ENCODE measurements around the gene SUFU.
"Not testable (repeated sequence)": the region's sequence is repeated elsewhere in the genome, so short reads cannot be mapped to it uniquely, and the experiment has no call there.

Gene SUFU

DNA sequence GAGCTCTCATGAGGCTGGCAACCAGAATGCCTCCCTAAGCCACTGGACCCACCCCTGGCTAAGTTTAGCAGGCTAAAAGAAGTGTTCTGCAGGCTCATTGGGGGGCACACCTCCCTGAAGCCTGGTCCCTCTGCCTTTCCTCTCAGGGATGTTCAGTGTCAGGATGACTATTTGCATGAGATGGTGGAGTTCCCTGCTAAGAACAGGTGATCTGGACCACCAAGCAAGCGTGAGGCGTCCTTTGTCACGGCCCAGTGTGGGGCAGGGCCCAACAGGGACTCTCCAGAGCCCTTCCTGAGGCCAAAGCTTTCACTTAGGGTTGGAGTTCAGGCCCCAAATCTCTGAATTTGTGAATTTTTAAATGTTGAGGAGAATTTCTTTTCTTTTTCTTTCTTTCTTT is 12.0 kb downstream of the SUFU start:
- DNase-seq, result no peak

DNA sequence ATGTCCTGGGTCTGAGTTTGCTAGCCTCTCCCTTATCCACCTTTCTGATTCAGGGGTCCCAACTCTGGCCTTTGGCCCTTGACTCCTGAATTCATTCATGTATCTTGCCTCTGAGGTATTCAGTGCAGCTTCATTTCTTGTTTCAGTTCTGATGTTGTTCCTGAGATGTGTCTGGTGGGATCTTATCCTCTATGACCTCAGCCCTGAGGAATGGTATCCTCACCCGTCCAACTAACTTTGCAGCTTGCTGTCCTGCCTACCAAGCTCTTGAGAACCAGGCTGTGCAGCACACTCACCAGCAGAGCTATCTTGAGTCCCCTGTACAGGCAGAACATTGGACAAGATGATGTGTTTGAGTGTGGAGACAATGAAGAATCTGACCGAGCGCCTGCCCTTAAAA is 13.8 kb downstream of the SUFU start:
- DNase-seq, result no peak

DNA sequence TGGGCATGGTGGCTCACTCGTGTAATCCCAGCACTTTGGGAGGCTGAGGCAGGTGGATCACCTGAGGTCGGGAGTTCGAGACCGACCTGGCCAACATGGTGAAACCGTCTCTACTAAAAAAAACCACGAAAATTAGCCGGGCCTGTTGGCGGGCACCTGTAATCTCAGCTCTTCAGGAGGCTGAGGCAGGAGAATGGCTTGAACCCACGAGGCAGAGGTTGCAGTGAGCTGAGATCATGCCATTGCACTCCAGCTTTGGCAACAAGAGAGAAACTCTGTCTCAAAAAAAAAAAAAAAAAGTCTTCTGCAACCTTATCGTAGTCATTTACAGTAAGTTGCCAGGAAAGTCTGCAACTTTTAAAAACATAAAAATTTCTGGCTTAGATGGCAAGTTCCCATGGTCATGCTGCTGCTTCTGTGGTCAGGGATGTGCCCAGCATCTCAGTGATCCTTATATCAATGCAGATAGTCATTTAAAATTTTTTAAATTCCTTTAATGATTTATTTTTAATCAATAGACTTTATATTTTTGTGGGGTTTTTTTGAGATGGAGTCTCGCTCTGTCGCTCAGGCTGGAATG is 15.6 kb downstream of the SUFU start:
- no peak for DNase-seq

DNA sequence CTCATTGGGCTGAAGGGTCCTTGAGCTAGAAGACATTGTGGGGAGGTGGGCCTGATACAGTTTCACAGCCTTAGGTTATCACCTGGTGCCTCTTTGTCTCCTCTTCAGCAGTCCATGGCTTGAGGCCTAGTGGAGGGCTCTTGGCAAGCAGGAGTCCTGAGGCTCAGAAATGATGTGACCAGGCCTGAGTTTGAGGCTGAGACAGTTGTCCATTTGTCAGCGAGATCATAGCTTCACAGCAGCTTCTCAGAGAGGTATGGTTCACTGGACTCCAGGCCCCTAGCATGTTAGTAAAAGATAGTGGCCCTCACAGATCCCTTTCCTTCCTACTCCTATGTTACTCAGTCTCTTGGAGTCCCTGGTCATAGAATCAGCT is 19.1 kb downstream of the SUFU start:
- DNase-seq, result no peak

DNA sequence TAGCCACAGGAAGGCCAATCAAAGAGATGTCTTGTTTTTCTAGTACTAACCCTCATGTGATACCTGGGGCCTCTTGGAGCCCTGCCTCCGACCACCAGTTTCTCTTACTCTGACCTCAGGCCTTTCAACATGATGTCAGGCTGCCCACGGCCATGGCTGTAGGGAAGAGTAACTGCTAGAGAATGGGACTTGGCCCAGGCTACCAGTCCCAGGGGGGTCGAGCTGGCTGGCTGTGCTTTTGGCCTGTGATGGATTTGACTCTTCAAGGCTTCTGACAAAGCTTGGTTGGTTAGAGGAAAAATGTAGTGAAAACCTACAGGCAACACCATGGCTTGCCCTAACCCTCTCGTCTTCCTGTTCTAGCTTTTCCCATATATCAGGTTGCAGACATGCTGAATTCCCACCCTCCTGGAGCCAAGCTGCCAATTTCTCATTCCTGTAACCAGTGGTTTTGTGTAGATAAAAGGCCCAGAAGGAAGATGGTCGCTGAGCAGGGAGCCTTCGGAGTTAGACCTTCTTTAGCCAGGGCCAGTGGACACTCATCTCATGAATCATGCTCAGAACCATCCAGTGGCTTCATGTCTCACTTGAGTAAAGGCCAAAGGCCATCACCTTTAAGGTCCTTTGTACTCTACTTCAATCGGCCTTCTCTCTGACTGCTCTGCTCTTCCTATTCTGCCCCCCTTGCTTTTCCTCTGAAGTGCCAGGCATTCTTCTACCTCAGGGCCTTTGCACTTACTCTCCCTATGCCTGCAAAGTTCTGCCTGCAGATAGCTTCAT is 19.7 kb downstream of the SUFU start:
- no peak for DNase-seq

DNA sequence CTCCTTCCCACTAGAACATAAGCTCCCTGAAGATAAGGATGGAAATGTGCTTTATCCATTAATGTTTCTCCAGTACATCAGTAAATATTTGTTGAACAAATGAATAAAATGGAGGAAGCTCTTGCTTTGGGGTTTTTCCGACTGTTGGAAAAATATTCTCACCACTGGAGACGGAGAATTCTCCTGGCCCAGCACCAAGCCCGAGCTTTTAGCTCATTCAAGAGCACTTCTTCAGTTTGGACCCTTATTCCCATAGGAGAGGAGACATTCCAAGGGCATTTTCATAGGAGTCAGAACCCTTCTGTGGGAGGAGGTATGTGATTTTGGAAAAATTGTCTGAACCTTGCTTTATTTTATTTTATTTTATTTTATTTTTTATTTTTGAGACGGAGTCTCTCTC is 21.0 kb downstream of the SUFU start:
- no peak for DNase-seq

DNA sequence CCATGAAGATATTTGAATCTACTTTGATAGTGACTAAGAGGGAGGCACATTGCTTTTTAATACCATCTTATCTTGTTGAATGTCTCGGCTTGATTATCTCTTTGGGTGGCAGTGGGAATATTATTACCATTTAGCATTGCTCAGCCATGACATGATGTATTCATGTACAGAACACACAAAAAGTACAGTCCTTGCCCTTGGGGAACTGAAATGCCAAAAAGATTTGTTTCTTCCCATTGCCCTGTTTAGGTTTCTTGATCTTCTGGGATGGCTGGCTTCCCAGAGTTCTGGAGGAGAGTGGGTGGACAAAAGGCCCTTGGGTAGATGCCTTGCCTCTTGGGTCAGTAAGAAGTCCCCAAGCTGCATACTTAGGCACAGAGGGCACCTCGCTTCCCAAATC is 23.8 kb downstream of the SUFU start:
- DNase-seq, result no peak

DNA sequence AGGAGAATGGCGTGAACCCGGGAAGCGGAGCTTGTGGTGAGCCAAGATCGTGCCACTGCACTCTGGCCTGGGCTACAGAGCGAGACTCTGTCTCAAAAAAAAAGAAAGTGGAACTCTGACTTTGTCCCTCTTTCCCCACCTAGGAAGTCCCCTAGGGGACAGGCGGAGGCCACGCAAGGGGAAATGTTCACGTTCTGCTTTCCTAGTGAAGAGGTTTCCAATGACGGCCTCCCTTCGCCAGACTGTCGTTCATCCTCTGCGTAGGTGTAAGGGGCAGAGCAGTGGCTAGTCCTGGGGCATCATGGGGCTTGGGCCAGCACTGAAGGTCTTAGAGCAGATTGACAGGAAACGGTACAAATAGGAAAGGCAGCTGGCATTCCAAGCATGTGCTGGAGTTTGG is 30.6 kb downstream of the SUFU start:
- DNase-seq, result no peak

DNA sequence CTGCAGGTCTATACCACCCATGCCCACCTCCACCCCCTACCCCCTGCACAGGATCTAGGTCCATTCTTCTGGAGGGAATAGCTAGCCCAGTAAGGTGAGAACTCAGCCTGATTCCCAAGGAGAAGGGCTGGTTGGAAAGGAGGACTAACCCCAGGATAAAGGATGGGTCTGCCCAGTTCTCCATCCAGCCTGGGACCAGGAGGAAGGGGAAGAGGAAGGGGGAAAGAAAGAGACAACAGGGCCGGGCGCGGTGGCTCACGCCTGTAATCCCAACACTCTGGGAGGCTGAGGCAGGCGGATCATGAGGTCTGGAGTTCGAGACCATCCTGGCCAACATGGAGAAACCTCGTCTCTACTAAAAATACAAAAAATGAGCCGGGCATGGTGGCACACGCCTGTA is 31.2 kb downstream of the SUFU start:
- not testable (repeated sequence) for DNase-seq

DNA sequence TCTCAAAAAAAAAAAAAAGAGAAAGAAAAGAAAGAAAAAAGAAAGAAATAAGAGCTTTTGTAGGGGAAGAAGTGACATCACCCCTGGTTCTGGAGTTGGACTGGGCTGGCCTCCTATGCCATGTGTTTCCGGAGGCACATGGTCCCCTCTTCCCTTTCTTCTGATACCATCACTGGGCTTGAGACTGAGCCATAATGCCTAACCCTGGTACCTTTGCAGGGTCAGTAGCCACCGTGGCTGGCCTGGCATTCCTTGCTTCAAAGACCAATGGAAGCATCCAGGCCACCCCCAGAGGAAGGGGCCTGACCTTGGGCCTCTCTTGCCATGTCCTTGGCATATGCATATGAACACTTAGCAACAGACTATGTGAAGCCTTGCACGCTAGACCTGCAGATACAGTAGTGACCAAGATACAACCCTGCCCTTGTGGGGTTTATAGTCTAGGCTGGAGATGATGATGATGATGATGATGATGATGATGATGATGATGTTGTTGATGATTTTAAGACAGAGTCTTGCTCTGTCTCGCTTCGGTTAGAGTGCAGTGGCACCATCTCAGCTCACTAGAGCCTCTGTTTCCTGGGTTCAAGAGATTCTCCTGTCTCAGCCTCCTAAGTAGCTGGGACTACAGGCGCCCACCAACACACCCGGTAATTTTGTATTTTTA is 31.8 kb downstream of the SUFU start:
- DNase-seq, result no peak

DNA sequence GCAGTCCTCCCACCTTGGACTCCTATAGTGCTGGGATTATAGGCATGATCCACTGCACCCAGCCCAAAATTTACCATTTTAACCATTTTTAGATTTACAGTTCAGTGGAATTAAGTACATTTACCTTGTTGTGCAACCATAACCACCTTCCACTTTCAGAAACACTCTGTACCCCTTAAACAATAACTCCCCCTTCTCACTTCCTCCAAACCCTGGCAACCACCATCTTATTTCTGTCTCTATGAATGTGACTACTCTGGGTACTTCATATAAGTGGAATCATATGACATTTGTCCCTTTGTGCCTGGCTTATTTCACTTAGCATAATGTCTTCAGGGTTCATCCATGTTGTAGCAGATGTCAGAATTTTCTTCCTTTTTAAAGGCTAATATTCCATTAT is 33.6 kb downstream of the SUFU start:
- DNase-seq, result no peak

DNA sequence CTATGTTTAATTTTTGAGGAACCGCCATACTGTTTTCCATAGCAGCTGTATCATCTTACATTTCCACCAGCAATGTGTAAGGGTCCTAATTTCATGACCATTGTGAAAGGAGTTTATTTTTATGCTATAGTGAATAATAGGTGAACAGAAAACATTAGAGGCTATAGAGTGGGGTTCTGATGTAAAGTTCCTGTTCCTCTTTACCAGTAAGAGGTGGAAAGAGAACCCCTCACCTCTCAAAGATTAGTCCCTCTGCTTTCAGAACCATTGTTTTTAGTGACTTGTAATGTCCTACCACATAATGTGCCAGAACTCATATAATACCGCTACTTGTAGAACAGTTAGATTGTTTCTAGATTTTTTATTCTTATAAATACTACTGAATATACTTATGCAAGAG is 34.2 kb downstream of the SUFU start:
- no peak for DNase-seq

DNA sequence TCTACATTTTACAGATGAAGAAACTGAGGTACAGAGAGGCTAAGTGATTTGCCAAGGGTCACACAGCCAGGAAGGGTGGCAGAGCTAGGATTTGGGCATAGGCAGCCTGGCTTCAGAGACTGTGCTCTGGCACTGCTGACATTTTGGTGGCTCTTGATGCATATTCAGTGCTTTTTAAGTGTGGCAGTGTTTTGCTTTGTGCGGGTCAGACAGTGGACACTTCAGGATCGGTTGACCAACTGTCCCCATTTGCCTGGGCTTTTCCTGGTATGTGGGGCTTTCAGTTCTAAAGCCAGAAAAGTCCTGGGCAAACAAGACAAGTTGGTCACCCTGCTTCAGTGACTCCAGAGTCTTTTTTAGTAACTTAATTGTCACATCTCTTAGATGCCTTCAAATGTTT is 35.0 kb downstream of the SUFU start:
- no peak for DNase-seq

DNA sequence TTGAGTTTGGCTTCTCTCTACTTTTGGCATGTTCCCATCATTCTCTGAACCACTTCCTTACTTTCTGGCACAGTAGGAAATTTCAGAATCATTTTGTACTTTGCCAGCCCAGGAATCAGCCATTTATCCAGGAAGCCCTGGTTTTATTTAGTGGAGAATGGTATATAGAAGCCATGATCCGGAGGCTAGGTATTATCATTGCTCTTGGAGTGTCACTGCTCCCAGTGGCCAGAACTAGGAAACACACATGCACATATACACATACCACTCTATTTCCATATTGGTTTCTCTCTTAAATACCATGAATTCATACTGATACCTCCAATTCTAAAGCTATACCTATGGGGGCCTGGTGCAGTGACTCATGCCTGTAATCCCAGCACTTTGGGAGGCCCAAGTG is 36.3 kb downstream of the SUFU start:
- no peak for DNase-seq

DNA sequence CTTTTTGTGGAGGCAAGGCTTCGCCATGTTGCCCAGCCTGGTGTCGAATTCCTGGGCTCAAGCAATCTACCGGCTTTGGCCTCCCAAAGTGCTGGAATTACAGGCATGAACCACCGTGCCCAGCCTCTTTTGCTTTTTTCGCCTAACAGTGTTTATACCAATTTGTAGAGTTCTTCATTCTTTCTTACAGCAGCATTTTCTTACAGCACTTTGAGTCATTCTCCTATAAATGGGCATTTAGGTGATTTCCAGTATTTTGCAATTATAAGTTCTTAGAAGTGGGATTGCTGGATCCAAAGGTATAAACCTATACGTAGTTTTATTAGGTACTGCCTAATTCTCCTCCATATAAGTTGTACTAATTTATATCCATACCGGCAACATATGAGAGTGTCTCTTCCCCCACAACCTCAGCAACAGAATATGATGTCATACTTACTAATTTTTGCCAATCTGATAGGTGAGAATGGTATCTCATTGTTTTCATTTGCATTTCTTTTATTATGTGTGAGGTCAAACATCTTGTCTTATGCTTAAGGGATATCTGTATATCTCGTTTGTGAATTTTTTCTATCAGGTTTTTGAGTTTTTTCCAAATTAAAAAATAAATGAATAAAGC is 39.1 kb downstream of the SUFU start:
- no peak for DNase-seq

DNA sequence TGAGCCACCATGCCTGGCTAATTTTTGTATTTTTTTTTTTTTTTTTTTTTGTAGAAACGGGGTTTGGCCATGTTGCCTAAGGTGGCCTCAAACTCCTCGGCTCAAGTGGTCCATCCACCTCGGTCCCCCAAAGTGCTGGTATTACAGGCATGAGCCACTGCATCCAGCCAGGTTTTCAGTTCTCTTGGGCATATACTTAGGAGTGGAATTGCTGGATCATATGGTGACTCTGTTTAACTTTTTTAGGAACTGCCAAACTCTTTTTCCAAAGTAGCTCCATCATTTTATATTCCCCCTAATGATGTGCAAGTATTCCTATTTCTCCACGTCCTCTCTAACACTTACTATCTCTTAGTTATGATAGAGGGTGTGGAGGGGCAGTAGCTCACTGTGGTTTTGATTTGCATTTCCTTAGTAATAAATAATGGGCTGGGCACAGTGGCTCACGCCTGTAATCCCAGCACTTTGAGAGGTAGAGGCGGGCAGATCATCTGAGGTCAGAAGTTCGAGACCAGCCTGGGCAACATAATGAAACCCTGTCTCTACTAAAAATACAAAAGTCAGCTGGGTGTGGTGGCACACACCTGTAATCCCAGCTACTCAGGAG is 41.6 kb downstream of the SUFU start:
- DNase-seq, result no peak

DNA sequence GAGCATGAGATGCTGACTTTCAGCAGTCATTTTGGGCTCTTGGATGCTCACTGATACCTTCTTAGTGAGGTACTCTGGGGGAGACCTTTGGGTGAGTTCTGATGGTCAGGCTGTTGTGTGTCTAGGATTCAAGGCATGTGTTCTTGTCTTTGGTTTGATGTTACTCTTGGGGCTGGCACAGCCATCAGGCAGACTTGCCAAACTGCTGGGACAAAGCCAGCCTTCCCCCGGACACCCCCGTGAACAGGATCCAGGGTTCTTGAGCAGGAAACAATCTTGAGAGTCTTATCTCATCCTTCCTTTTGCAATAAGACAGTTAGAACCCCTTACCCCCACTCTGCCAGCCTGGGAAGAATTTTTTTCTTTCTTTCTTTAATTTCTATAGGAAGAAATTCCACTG is 42.2 kb downstream of the SUFU start:
- DNase-seq, result no peak

DNA sequence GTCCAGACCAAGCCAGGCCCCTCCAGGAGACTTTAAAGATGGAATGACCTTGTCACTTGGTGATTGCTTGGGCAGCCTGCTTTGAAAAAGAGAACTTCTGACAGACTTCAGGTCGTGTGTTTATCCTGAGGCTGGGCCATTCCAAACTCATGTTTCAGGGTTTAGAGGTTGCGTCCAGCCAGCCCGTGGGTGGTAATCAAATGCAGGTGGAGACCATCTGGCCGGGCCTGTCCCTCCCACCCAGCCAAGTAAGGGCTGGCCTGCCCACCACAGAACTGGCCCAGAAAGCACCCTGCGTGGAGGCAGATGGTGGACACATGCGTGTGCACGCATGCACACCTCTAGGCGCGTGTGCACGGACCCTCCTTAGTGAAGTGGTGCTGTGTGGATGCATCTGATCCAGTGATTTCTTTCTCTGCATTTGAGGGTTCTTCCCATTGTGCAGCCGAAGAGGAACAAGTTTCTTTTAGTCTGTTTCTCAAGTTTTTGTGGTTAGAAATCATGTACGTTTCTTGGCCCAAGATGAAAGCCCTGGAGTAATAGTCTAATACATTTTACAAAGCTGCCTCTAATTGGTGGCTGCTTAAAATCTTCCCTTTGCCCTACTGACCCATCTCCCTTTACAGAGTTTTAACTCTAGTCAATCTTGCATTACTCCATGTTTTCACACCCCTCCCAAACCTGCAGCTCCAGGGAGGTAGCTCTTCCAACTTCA is 43.0 kb downstream of the SUFU start:
- DNase-seq, result no peak

DNA sequence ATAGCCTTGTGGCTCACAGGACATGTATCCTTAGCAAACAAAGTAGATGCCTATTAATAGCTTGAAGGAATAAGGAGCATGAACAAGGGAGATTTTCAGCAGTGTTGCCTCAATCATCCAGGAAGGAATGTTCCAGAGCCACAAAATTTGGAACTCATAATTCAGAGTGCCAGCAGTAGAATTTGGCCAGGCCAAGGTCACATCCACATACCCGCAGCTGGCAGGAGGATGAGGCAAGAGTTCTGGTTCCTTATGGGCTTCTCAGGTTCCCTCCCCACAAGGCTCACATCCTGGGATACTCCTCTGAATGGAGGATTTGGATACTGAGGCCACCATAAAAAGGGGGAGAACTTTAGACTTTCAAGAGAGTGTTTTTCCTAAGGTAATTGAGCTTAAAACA is 45.8 kb downstream of the SUFU start:
- DNase-seq, result no peak

DNA sequence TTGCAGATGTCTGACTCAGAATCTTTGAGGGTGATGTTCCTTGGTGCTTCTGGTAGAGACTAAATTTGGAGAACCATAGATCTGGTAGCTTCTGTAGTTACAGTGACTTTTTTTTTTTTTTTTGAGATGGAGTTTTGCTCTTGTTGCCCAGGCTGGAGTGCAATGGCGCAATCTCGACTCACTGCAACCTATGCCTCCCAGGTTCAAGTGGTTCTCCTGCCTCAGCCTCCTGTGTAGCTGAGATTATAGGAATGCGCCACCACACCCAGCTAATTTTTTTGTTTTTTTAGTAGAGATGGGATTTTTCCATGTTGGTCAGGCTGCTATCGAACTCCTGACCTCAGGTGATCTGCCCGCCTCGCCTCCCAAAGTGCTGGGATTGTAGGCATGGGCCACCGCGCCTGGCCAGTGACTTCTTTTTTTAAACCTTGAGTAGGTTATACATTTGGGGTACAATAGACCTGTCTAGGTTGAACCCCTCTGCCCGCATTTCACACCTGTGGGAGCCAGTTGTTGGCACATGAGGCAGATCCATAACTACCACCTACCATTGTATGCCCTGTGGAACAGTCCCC is 47.0 kb downstream of the SUFU start:
- DNase-seq, result no peak

DNA sequence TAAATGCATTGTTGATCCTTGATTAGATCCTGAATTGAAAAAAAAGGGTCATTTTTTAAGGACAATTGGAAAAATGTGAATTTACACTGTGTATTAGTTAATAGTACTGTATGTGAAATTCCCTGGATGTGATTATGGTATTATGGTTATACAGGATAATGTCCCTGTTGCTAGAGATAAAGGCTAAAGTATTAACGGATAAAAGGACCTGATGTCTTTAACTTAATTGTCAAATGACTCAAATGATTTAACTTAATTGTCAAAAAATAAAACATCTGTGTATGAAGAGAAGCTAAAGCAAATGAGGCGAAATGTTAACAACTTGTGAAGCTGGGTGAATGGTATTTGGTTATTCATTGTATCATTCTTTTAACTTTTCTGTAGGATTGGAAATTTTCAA is 48.8 kb downstream of the SUFU start:
- no peak for DNase-seq

DNA sequence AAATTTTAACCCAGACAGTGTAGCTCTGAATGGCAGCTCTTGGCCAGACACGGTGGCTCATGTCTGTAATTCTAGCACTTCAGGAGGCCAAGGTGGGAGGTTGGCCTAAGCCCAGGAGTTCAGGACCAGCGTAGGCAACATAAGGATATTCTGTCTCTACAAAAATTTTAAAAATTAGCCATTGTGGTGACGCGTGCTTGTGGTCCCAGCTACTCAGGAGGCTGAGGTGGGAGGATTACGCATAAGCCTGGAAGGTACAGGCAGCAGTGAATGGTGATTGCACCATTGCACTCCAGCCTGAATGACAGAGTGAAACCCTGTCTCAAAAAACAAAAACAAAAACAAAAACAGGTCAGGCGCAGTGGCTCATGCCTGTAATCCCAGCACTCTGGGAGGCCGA is 50.0 kb downstream of the SUFU start:
- no peak for DNase-seq

DNA sequence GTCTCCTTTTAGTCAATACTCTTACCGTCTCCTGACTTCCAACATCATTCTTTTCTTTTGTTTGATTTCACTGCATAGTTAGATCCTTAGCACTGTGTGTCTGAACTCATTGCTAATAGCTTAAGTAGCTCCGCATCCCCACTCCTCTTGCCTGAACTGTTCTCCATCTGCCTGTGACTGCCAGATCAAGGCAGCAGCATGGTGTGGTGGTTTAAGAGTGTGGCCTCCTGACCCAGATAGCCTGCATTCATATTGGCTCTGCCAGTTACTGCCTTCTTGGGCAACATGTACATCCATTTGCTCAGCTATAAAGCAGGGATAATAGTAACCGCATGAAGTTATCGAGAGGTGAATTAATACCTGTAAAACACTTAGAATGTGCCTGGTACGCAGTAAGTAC is 50.8 kb downstream of the SUFU start:
- DNase-seq, result no peak
